ENCODE results near the gene ZNF468.
"Not testable (repeated sequence)": the region's sequence is repeated elsewhere in the genome, so short reads cannot be mapped to it uniquely, and the experiment has no call there.

The ZNF468 gene

DNA sequence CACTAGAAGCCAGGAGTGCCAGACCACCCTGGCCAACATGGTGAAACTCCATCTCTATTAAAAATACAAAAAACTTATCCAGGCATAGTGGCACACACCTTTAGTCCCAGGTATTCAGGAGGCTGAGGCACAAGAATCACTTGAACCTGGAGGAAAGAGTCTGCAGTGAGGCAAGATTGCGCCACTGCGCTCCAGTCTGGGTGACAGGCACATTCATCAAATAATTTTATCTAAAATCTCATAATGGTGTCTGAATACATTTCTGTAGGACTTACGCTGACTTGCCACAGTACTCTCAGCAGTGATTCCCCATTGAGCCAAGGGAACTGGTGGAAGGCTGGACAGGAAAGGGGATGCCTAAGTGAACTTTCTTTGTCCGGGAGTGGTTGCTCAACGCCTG is 31.7 kb downstream of the ZNF468 start:
- DNase-seq (ENCODE audit: low read depth) = no peak

DNA sequence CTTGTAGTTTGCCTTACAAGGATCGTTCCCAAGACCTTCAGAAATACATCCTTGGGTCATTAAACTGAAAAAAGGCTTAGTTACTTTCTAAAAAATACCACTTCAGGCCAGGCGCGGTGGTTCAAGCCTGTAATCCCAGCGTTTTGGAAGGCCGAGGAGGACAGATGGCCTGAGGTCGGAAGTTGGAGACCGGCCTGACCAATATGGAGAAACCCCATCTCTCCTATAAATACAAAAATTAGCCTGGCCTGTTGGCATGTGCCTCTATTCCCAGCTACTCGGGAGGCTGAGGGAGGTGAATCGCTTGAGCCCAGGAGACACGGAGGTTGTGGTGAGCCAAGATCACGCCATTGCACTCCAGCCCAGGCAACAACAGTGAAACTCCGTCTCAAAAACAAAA is 33.7 kb downstream of the ZNF468 start:
- no peak for DNase-seq (ENCODE audit: low read depth)

DNA sequence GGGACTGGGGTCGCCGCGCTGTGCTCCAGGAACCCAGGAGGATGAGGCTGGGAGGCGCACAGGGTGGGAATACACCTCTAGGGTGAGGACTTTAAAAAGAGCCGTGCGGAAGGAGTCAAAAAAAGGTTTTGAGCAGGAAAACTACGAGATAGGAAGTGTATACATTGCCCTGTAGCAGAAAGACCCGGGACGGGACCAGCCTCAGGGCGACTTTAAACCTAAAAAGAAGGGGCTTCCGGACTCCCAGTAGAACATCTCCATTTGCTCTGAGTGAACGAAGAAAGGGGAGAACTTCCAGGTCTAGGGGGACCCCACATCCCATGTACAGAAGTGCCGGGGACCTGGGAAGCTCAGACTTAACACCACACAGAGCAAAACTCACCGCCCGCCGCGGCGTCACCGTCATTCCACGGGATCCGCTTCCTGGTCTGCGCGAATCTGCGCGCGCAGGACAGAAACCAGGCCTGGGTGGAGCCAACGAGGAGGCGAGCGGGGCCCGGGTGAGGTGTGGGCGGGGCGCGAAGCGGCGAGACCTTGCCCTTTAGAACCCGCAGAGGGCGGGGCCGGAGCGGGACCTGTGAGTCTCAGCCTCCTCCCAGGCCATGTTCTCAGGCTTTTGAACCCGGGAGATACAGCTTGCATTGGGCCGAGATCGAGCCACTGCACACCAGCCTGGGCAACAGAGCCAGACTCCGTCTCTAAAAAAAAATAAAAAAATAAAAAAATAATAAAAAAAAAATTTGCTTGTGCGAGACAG is 36.0 kb downstream of the ZNF468 start, which contains the start of gene ZNF28:
Gene ZNF28, minus strand, starts transcription at position 430 of the 757 bp plus-strand sequence. CDS start 3,675 bp downstream, outside the sequence.
- DNase-seq (ENCODE audit: low read depth) = peak; percentile 30

DNA sequence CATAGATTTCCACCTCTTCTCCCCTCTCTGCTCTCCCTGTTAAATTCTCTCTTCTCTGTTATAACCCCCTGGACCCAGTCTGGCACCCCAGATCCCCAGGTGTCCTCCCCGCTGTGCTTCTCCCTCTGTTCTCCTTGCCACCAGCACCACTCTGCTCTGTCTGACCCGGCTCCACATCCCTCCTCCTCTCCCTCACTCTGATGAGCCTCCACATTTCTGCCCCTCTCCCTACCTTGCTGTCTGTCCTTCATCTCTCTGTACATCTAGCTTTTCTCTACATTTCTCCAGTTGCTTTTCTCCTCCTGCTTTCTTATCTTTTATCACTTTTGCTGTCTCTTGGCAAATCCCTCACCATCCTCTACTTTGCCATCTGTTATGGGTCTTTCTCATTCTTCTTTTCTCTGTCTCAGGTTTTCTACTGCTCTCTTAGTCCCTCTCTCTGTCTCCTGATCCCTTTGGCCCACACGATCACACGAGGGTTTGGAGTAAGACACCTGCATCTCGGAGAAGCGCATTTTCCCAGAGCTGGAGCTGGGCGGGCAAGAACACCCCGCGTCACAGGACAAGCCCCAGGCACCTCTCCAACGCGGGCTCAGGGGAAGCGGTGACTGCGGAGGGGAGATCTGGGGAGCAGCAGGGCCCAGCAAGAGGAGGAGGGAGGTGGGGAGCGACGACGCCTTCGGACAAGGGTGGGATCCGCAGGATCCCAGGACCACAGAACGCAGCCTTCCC is 36.8 kb downstream of the ZNF468 start:
- not testable (repeated sequence) for DNase-seq (ENCODE audit: low read depth)

DNA sequence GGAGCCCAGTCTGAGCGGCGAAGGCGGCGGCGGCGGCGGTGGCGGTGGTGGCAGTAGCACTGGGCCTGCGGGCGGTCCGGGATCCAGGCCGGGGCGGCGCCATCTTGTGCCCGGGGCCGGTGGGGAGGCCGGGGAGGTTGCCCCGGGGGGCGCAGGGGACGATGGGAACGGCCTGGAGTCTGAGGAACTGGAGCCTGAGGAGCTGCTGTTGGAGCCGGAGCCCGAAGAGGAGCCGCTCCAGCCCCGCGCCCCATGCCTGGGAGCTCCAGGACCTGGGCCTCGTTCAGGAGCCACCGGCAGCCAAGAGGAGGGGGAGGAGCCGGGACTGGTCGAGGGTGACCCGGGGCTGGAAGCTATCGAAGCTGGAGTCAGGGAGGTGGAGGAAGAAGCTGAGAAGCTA is 47.6 kb downstream of the ZNF468 start:
- DNase-seq (ENCODE audit: low read depth) = no peak

DNA sequence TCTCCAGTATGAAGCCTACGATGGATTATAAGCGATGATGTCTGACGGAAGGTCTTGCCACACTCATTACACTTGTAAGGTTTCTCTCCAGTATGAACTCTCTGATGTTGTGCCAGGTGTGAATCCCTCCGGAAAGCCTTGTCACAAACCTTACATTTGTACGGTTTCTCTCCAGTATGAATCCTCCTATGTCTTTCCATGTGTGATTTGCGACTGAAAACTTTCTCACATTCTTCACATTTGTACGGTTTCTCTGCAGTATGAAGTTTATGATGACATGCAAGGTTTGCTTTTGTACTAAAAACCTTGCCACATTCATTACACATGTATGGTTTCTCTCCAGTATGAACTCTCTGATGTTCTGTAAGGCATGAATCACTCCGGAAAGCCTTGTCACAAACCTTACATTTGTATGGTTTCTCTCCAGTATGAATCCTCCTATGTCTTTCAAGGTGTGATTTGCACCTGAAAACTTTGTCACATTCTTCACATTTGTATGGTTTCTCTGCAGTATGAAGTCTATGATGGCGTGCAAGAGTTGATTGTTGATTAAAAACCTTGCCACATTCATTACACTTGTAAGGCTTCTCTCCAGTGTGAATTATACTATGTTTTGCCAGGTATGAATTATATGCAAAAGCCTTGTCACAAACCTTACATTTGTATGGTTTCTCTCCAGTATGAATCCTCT is 57.3 kb downstream of the ZNF468 start:
- not testable (repeated sequence) for DNase-seq (ENCODE audit: low read depth)

DNA sequence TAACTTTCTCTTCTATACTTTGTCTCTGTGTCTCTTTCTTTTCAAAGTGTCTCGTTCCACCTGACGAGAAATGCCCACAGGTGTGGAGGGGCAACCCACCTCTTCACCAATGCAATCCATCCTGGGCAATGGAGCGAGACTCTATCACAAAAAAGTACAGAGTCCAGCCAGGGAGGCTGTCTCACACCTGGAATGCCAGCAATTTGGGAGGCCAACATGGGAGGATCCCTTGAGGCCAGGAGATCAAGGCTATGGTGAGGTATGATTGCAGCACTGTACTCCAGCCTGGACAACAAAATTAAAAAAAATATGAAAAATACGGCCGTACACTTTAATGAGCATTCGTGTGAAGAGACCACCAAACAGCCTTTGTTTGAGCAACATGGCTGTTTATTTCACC is 68.0 kb downstream of the ZNF468 start:
- DNase-seq (ENCODE audit: low read depth) = no peak

Measured in activated T-helper 1 cell treated with Interleukin-2 at 50 U/mL for 16 hours (primary cell).